Lower leg skin (tissue), 3 donors: ENCODE data around the gene TNPO2.

Experiments
- POLR2A ChIP-seq, 2 donors: fragments of 450-650 bp; IDR thresholded peaks; one replicate each; pipeline ENCODE4 v1.6.1; 2016 to 2017; ENCODE audit warnings: antibody characterized with exemption in 2 of 2, mild to moderate bottlenecking in 1 of 2, moderate library complexity in 1 of 2
- TF ChIP-seq, protein P1 (sequence below), 3 donors: fragments of 450-650 bp; IDR thresholded peaks; one replicate each; pipeline ENCODE4 v1.5.1; 2016; ENCODE audit warnings: antibody characterized with exemption in 3 of 3, mild to moderate bottlenecking in 3 of 3, moderate library complexity in 2 of 3

GRCh38 chr19:12675399-12675798 is 48.3 kb downstream of the TNPO2 start:
- TF ChIP-seq, protein P1, sequence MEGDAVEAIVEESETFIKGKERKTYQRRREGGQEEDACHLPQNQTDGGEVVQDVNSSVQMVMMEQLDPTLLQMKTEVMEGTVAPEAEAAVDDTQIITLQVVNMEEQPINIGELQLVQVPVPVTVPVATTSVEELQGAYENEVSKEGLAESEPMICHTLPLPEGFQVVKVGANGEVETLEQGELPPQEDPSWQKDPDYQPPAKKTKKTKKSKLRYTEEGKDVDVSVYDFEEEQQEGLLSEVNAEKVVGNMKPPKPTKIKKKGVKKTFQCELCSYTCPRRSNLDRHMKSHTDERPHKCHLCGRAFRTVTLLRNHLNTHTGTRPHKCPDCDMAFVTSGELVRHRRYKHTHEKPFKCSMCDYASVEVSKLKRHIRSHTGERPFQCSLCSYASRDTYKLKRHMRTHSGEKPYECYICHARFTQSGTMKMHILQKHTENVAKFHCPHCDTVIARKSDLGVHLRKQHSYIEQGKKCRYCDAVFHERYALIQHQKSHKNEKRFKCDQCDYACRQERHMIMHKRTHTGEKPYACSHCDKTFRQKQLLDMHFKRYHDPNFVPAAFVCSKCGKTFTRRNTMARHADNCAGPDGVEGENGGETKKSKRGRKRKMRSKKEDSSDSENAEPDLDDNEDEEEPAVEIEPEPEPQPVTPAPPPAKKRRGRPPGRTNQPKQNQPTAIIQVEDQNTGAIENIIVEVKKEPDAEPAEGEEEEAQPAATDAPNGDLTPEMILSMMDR (IDR thresholded peaks at IDR 0.05), result no peak
- TF ChIP-seq POLR2A (IDR thresholded peaks at IDR 0.05), result no peak
